ENCODE results near the gene PRKN. TPM values are rescaled to one million over a fixed set of nuclear protein-coding genes. Genes with fewer than 3 reads are reported as not detected.

The PRKN gene
- total and polyA plus RNA-seq, 10 donors, result 0.23 to 14.1 (median 7.0) TPM

DNA sequence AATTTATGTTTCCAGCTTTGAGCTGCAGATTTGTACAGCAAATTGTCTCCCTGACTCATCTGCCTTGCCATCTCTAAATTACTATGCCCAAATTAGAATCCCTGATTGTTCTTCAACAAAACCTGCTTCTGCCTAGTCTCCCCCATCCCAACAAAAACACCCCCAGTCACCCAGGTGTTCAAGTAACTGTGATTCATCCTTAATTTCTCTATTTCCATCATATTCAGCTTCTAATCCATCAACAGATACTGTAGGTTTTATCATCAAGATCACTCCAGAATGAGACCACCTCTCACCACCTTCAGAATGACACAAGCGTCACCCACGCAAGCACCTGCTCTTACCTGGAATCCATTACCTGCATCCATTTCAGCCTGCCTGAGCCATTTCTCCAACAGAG is 498.5 kb downstream of the PRKN start:
- 93 to 100% (median 98%) methylated on average over 2 of the region's 2 CpGs for WGBS, 5 donors
- no peak for DNase-seq
- H3K27ac ChIP-seq, result no peak overlapping the region
- TF ChIP-seq POLR2A (IDR thresholded peaks at IDR 0.05), result no peak
- TF ChIP-seq POLR2AphosphoS5 (IDR thresholded peaks at IDR 0.05), result no peak
- TF ChIP-seq, protein P1, sequence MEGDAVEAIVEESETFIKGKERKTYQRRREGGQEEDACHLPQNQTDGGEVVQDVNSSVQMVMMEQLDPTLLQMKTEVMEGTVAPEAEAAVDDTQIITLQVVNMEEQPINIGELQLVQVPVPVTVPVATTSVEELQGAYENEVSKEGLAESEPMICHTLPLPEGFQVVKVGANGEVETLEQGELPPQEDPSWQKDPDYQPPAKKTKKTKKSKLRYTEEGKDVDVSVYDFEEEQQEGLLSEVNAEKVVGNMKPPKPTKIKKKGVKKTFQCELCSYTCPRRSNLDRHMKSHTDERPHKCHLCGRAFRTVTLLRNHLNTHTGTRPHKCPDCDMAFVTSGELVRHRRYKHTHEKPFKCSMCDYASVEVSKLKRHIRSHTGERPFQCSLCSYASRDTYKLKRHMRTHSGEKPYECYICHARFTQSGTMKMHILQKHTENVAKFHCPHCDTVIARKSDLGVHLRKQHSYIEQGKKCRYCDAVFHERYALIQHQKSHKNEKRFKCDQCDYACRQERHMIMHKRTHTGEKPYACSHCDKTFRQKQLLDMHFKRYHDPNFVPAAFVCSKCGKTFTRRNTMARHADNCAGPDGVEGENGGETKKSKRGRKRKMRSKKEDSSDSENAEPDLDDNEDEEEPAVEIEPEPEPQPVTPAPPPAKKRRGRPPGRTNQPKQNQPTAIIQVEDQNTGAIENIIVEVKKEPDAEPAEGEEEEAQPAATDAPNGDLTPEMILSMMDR (IDR thresholded peaks at IDR 0.05 in 8 of 11, conservative IDR thresholded peaks at IDR 0.05 in 3 of 11), result no peak
- H3K4me1 ChIP-seq, result no peaks in the 10 kb centered on the region
- no peak overlapping the region for H3K4me3 ChIP-seq
- H3K27me3 ChIP-seq (replicated peaks in 1 of 7), result no peaks in the 10 kb centered on the region
- H3K9me3 ChIP-seq, result peaks cover 0 to 7% (median 0%) of the 10 kb centered on the region in 8 donors
- intact Hi-C loops (cut with DNase I; ENCODE audit: low total_unique reads), result no loop called here
- H3K36me3 ChIP-seq, result no peaks in the 10 kb centered on the region

DNA sequence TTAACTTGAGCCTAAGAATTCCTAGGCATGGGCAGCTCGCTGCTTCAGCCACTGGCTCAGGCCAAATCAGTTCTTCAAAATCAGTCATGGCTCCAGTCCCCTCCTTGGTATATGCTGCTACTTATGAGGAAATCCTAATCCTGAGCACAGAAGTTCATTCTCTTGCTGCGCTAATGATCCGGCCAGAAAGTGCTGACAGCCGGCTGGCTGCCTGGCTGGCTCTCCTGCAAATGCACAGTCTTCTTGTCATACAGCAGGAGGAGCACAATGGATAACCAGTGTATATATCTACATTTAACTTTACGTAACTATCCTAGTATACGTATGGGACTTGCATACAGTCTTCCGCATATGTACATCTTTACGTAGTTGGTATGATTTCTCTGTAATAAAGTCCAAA is 500.8 kb downstream of the PRKN start:
- Histone ChIP-seq H3K4me1 (no peaks in the 10 kb centered on the region), H3K36me3 (no peaks in the 10 kb centered on the region), H3K27me3 (replicated peaks in 1 of 7) (no peaks in the 10 kb centered on the region), H3K9me3 (peaks cover 0 to 7% (median 0%) of the 10 kb centered on the region in 8 donors), H3K27ac (no peak overlapping the region), H3K4me3 (no peak overlapping the region)
- TF ChIP-seq POLR2A (IDR thresholded peaks at IDR 0.05), result no peak
- TF ChIP-seq, protein P1 (IDR thresholded peaks at IDR 0.05 in 8 of 11, conservative IDR thresholded peaks at IDR 0.05 in 3 of 11), result no peak
- no peak for TF ChIP-seq POLR2AphosphoS5 (IDR thresholded peaks at IDR 0.05)
- no peak for DNase-seq
- intact Hi-C loops (cut with DNase I; ENCODE audit: low total_unique reads), result no loop called here
- WGBS, 5 donors, result 88 to 97% (median 94%) methylated on average over 8 of the region's 8 CpGs

DNA sequence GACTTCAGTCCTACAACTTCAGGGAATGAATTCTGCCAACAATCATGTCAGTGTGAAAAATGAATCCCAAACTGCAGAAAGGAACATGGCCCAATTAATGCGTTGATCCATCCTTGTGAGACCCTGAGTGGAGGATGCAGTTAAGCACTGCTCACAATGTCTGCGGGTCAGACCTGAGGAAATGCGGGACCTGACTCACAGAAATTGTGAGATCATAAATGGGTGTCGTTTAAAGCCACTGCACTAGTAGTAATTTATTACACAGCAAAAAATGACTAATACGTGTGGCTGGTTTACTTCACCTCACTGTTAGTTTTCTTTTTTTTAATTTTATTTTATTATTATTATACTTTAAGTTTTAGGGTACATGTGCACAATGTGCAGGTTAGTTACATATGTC is 505.0 kb downstream of the PRKN start:
- intact Hi-C loops (cut with DNase I; ENCODE audit: low total_unique reads), result no loop called here
- no peaks in the 10 kb centered on the region for H3K4me1 ChIP-seq
- WGBS, 5 donors, result 91 to 96% (median 95%) methylated on average over 5 of the region's 5 CpGs

DNA sequence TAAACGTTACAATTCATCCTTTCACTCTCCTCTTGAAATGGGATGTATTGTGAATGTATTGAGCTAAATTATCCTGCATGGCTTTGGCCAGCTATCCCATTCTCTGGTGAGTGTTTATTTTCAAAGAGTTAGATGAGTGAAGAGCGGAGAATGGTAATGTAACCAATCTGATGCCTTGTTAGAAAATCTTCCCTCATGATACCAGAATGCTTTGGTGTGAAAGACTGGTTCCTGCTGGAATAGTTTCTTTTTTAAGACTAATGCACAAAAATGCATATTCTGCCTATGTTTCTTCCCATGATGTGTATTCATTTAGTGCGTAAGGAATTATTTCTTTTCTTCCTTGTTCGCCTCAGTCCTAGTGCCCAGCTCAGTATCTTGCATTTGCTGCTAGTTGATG is 506.7 kb downstream of the PRKN start:
- WGBS, 5 donors, result 92 to 97% (median 94%) methylated on average over 4 of the region's 4 CpGs
- intact Hi-C loops (cut with DNase I; ENCODE audit: low total_unique reads), result no loop called here

More for the DNA sequence above, 505.0 kb downstream of the PRKN start:
- H3K36me3 ChIP-seq, result no peaks in the 10 kb centered on the region
- H3K4me3 ChIP-seq, result no peak overlapping the region
- no peak for DNase-seq
- TF ChIP-seq, protein P1 (IDR thresholded peaks at IDR 0.05 in 8 of 11, conservative IDR thresholded peaks at IDR 0.05 in 3 of 11), result no peak
- TF ChIP-seq POLR2AphosphoS5 (IDR thresholded peaks at IDR 0.05) (no peak), POLR2A (IDR thresholded peaks at IDR 0.05) (no peak)
- H3K9me3 ChIP-seq, result peaks cover 0 to 7% (median 0%) of the 10 kb centered on the region in 8 donors
- no peak overlapping the region for H3K27ac ChIP-seq
- no peaks in the 10 kb centered on the region for H3K27me3 ChIP-seq (replicated peaks in 1 of 7)

More for the DNA sequence above, 506.7 kb downstream of the PRKN start:
- Histone ChIP-seq H3K4me1 (no peaks in the 10 kb centered on the region), H3K9me3 (peaks cover 0 to 7% (median 0%) of the 10 kb centered on the region in 8 donors), H3K36me3 (no peaks in the 10 kb centered on the region), H3K27me3 (replicated peaks in 1 of 7) (no peaks in the 10 kb centered on the region), H3K27ac (no peak overlapping the region), H3K4me3 (no peak overlapping the region)
- no peak for DNase-seq
- TF ChIP-seq, protein P1 (IDR thresholded peaks at IDR 0.05 in 8 of 11, conservative IDR thresholded peaks at IDR 0.05 in 3 of 11), result no peak
- TF ChIP-seq POLR2A (IDR thresholded peaks at IDR 0.05) (no peak), POLR2AphosphoS5 (IDR thresholded peaks at IDR 0.05) (no peak)
